Lower lobe of right lung (tissue), 2 donors: ENCODE data around the gene CSNK1E. TPM values are rescaled to one million over a fixed set of nuclear protein-coding genes. Genes with fewer than 3 reads are reported as not detected.
A peak's percentile ranks its signal among the peaks of the same experiment; 100 is the strongest.
"Not testable (repeated sequence)": the region's sequence is repeated elsewhere in the genome, so short reads cannot be mapped to it uniquely, and the experiment has no call there.

ENCODE experiments used
- ATAC-seq, 2 donors: fragments of 200-7000 bp; cut with Tn5 transposase; one replicate each; pipeline ENCODE4 v1.9.1; 2020 to 2022; ENCODE audit warnings: mild to moderate bottlenecking in 2 of 2, moderate library complexity in 2 of 2
- DNase-seq: peaks from one replicate; pipeline ENCODE4 v3.0.0-alpha.2; 2020
- H3K27ac ChIP-seq: fragments of 200-600 bp; one replicate; pipeline ENCODE4 v1.8.0; 2022
- H3K27me3 ChIP-seq: fragments of 200-600 bp; one replicate; pipeline ENCODE4 v1.8.0; 2022; ENCODE audit warnings: low read depth
- H3K36me3 ChIP-seq: fragments of 200-600 bp; one replicate; pipeline ENCODE4 v1.8.0; 2022; ENCODE audit warnings: mild to moderate bottlenecking
- H3K4me1 ChIP-seq: fragments of 200-600 bp; one replicate; pipeline ENCODE4 v1.8.0; 2022
- H3K4me3 ChIP-seq: fragments of 200-600 bp; one replicate; pipeline ENCODE4 v1.8.0; 2022; ENCODE audit warnings: mild to moderate bottlenecking
- H3K9me3 ChIP-seq: fragments of 200-600 bp; one replicate; pipeline ENCODE4 v1.8.0; 2022
- CTCF ChIP-seq: fragments of 200-600 bp; IDR thresholded peaks from one replicate; pipeline ENCODE4 v1.8.0; 2022; ENCODE audit warnings: antibody characterized with exemption, mild to moderate bottlenecking
- intact Hi-C: fragments of 100-400 bp; cut with DNase I; formaldehyde crosslinking; loops from one replicate; pipeline ENCODE4 v1.11.0; 2022
- total RNA-seq: library from RNA; stranded (reverse); fragmentation: NEBNext Ultra II Directional; extraction: Animal tissue kit (Norgen Biotek cat#: 25700); gene quantifications from one replicate; pipeline ENCODE4 v1.2.1, GENCODE V29; 2021
- donor health status: DM: no; HTN: yes; CAD: no; lungs with severe emphysema.

Gene CSNK1E
- total RNA-seq, 1 donor from 2014 or later, result 126 TPM

GRCh38 chr22:38347181-38347943, 30.1 kb upstream of the CSNK1E start:
- DNase-seq (no peak), ATAC-seq (no peak)
- Histone ChIP-seq H3K9me3 (no peaks in the 10 kb centered on the region), H3K27me3 (no peaks in the 10 kb centered on the region), H3K4me3 (no peak overlapping the region), H3K27ac (no peak overlapping the region), H3K4me1 (no peaks in the 10 kb centered on the region), H3K36me3 (no peaks in the 10 kb centered on the region)
- TF ChIP-seq CTCF, result no peak
- intact Hi-C loops, result no loop called here

- no peak for DNase-seq
- H3K4me3 ChIP-seq, result no peak overlapping the region
- no peaks in the 10 kb centered on the region for H3K4me1 ChIP-seq
- intact Hi-C loops, result no loop called here
- no peaks in the 10 kb centered on the region for H3K36me3 ChIP-seq
- no peaks in the 10 kb centered on the region for H3K9me3 ChIP-seq
- no peak for TF ChIP-seq CTCF
- no peak overlapping the region for H3K27ac ChIP-seq
- H3K27me3 ChIP-seq, result no peaks in the 10 kb centered on the region
- ATAC-seq, result no peak
Measured at GRCh38 chr22:38346506-38346905, 29.3 kb upstream of the CSNK1E start.

GRCh38 chr22:38345782-38346181, 28.5 kb upstream of the CSNK1E start:
- ATAC-seq, result no peak
- H3K36me3 ChIP-seq, result no peaks in the 10 kb centered on the region
- H3K4me1 ChIP-seq, result no peaks in the 10 kb centered on the region
- H3K27me3 ChIP-seq, result no peaks in the 10 kb centered on the region
- TF ChIP-seq CTCF, result no peak
- intact Hi-C loops, result no loop called here
- H3K9me3 ChIP-seq, result no peaks in the 10 kb centered on the region
- H3K4me3 ChIP-seq, result no peak overlapping the region
- no peak overlapping the region for H3K27ac ChIP-seq
- peak; percentile 21 for DNase-seq

- H3K27ac ChIP-seq, intact Hi-C loops, H3K36me3 ChIP-seq, H3K9me3 ChIP-seq, H3K4me3 ChIP-seq, ATAC-seq, DNase-seq, H3K27me3 ChIP-seq: not testable (repeated sequence)
- peaks cover 13% of the 10 kb centered on the region for H3K4me1 ChIP-seq
Measured at GRCh38 chr22:38339893-38340292, 22.7 kb upstream of the CSNK1E start.

GRCh38 chr22:38338772-38339379, 21.6 kb upstream of the CSNK1E start:
- no peak for TF ChIP-seq CTCF
- Histone ChIP-seq H3K4me1 (peaks cover 13% of the 10 kb centered on the region), H3K27me3 (no peaks in the 10 kb centered on the region), H3K36me3 (no peaks in the 10 kb centered on the region), H3K9me3 (no peaks in the 10 kb centered on the region), H3K4me3 (no peak overlapping the region), H3K27ac (no peak overlapping the region)
- intact Hi-C loops, result no loop called here
- peak; percentile 14 for DNase-seq
- ATAC-seq, result no peak

- no peak for ATAC-seq
- H3K4me3 ChIP-seq, result peak overlapping the region; percentile 55
- H3K9me3 ChIP-seq, result no peaks in the 10 kb centered on the region
- H3K27ac ChIP-seq, result no peak overlapping the region
- no peaks in the 10 kb centered on the region for H3K27me3 ChIP-seq
- no peak for DNase-seq
- no peaks in the 10 kb centered on the region for H3K36me3 ChIP-seq
- no peak for TF ChIP-seq CTCF
- intact Hi-C loops, result no loop called here
- H3K4me1 ChIP-seq, result peaks cover 13% of the 10 kb centered on the region
Measured at GRCh38 chr22:38336699-38337098, 19.5 kb upstream of the CSNK1E start.
